Measurements from ENCODE around the gene MROH7.

Gene MROH7

GRCh38 chr1:54716299-54717047 is 74.9 kb downstream of the MROH7 start:
- peak overlapping the region; percentile 78 for H3K27ac ChIP-seq
- no peak for TF ChIP-seq CTCF (conservative IDR thresholded peaks at IDR 0.05)

GRCh38 chr1:54721719-54722118 is 80.1 kb downstream of the MROH7 start:
- no peak overlapping the region for H3K27ac ChIP-seq
- TF ChIP-seq CTCF (conservative IDR thresholded peaks at IDR 0.05) = no peak

- no peak overlapping the region for H3K27ac ChIP-seq
- TF ChIP-seq CTCF (conservative IDR thresholded peaks at IDR 0.05) = no peak
These were observed 82.4 kb downstream of the MROH7 start for GRCh38 chr1:54723985-54724384.

- TF ChIP-seq CTCF (conservative IDR thresholded peaks at IDR 0.05) = no peak
These were observed 83.2 kb downstream of the MROH7 start for GRCh38 chr1:54724771-54725170.

GRCh38 chr1:54728027-54728426 is 86.4 kb downstream of the MROH7 start:
- H3K27ac ChIP-seq = peak overlapping the region; percentile 42
- no peak for TF ChIP-seq CTCF (conservative IDR thresholded peaks at IDR 0.05)

More at GRCh38 chr1:54724771-54725170, 83.2 kb downstream of the MROH7 start:
- no peak overlapping the region for H3K27ac ChIP-seq

GRCh38 chr1:54736685-54737084 is 95.1 kb downstream of the MROH7 start:
- no peak for TF ChIP-seq CTCF (conservative IDR thresholded peaks at IDR 0.05)

GRCh38 chr1:54738244-54738643 is 96.7 kb downstream of the MROH7 start:
- no peak overlapping the region for H3K27ac ChIP-seq
- no peak for TF ChIP-seq CTCF (conservative IDR thresholded peaks at IDR 0.05)

More at GRCh38 chr1:54736685-54737084, 95.1 kb downstream of the MROH7 start:
- no peak overlapping the region for H3K27ac ChIP-seq

All from VCaP (cell line).